GM10266 (cell line): ENCODE data around the gene EPHA5.
"Not testable (repeated sequence)": the region's sequence is repeated elsewhere in the genome, so short reads cannot be mapped to it uniquely, and the experiment has no call there.

ENCODE experiments used
- DNase-seq: peaks from one replicate; pipeline ENCODE4 v3.0.0; 2012; ENCODE audit errors: extremely low spot score
- TF ChIP-seq, protein P1 (sequence below): IDR thresholded peaks from 2 replicates; pipeline ENCODE4 v1.5.1; 2012; ENCODE audit warnings: mild to moderate bottlenecking, low read depth; ENCODE audit not compliant: control insufficient read depth, insufficient read depth; ENCODE audit errors: missing control alignments

Gene EPHA5

DNA sequence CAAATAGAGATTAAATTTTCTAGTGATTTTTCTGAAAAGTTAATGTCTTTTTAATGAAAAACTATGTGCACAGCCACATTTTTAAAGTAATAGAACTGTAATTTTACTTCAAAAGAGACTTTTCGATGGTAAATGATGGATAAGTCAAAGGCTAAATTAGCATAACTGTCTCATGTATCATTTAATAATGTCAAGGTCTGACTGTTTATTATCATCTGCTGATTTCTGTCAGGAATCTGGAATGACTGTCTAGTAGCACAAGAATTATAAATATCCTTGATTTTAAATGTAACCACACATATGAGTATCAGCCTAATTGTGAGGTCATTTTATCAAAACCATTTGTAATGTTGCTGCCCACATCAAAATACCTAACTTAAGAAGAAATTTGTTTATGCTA, 333.8 kb downstream of the EPHA5 start:
- TF ChIP-seq, protein P1, sequence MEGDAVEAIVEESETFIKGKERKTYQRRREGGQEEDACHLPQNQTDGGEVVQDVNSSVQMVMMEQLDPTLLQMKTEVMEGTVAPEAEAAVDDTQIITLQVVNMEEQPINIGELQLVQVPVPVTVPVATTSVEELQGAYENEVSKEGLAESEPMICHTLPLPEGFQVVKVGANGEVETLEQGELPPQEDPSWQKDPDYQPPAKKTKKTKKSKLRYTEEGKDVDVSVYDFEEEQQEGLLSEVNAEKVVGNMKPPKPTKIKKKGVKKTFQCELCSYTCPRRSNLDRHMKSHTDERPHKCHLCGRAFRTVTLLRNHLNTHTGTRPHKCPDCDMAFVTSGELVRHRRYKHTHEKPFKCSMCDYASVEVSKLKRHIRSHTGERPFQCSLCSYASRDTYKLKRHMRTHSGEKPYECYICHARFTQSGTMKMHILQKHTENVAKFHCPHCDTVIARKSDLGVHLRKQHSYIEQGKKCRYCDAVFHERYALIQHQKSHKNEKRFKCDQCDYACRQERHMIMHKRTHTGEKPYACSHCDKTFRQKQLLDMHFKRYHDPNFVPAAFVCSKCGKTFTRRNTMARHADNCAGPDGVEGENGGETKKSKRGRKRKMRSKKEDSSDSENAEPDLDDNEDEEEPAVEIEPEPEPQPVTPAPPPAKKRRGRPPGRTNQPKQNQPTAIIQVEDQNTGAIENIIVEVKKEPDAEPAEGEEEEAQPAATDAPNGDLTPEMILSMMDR = no peak
- DNase-seq = no peak

DNA sequence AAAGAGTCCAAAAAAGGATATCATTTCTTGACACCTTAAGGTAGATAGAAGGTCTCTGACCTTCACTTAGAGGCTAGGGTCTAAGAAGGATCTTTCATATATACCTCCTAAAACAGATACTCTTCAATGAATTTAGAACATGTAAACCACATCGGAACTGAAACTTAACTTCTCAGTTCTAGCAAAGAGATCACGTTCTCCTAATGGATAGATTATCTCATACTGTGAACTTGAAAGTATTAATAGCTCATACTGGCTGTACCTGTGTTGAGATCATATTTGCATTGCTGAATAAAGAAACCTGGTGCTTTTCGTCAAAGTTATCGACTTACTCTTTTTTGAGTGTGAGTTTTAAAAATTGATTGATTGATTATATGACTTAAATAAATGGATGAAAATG, 353.8 kb downstream of the EPHA5 start:
- DNase-seq = no peak
- TF ChIP-seq, protein P1 = no peak

DNA sequence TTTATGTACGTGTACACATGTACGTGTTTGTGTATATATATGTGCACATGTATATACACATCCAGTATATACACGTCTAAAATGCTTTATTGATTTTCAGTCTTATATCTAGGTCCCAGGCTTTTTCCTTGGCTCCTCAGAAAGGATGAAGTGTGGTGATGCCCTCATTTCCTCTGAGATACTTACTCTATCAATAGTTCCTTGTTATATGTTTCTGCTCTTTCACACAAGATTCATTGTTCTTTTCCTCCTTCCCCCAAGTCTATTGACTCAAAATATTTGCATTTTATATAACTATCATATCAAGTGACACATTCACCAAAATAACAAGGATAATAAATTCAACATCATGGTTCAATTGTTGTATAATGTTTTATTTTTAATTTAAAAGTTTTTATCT, 359.2 kb downstream of the EPHA5 start:
- DNase-seq = no peak
- TF ChIP-seq, protein P1 = no peak

DNA sequence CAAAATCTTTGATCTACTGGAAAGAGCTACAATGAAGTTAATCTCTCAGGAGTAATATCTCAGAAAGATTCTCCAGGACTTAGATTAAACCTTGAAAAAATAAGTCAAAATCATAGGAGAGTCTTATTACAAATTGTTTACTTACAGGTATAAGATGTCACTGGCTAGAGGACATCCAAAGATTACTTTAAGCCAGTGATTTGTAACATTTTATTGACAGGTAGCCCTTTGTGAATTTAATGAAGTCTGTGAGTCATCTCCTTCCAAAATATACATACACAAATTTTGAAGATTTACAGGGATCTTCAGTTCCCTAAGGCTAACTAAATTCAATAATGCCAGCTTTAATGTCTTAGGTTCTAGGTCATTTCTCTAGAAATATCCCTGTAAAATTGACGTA, 359.7 kb downstream of the EPHA5 start:
- DNase-seq = no peak
- TF ChIP-seq, protein P1 = no peak

DNA sequence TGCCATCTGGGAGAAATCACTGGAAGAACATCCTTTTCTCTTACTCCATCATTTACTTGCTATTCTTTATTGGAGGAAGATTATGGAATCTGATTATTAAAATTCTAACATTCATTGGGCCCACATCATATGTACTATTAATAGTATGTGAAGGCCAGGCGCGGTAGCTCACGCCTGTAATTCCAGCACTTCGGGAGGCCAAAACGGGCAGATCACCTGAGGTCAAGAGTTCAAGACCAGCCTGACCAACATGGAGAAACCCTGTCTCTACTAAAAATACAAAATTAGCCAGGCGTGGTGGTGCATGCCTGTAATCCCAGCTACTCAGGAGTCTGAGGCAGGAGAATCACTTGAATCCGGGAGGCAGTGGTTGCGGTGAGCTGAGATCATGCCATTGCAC, 361.7 kb downstream of the EPHA5 start:
- DNase-seq = not testable (repeated sequence)

DNA sequence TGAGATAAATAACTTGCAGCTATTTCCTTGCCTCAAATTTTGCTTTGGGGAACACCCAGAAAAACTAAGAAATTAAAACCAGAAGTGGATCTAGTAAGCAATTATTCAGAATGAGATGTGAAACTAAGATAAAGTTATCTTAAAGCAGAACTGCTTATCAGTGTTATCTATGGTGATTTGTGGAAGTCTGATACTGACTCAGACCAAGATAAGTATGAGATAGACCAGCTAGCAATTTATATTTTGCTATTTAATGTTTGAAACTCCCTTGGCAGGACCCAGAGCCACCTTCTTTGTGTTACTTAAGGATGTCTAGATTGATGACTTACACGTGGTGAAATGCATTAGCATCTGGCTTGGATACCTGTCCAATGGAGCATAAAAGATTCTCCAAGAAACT, 368.1 kb downstream of the EPHA5 start:
- TF ChIP-seq, protein P1 = no peak

DNA sequence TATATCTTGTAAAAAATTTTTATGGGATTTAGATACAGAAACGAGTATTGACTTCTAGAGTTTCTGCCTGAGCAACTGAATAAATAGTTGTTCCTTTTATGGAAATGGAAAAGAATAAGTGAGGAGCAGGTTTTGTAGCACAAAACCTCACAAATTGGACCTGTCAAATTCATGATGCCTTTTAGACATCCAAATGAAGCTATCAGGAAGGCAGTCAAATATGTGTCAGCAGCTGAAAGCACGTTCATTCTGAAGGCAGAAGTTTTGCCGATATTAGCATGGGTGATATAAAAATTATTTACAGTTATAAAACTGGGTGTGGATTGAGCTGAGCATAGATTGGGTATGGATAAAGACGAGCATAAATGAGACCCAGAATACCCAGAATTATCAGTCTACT, 374.0 kb downstream of the EPHA5 start:
- no peak for DNase-seq
- TF ChIP-seq, protein P1 = no peak

More for the DNA sequence above, 368.1 kb downstream of the EPHA5 start:
- DNase-seq = no peak

DNA sequence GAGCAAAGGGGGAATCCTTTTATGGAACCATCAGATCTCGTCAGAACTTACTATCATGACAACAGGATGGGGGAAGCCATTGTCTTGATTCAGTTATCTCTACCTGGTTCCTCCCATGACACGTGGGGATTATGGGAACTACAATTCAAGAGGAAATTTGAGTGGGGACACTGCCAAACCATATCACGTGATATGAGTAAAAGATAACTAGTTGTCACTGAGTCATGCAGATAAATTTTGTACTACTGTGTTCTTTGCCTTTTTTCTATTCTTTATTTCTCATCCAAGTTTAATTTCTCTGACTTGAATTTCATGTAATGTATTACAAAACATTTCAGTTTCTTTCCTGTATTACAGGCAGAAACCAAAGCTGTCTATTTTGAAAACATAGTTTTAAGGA, 383.2 kb downstream of the EPHA5 start:
- TF ChIP-seq, protein P1 = no peak
- no peak for DNase-seq
